Measurements from ENCODE around the gene QSOX1.

Gene QSOX1

DNA sequence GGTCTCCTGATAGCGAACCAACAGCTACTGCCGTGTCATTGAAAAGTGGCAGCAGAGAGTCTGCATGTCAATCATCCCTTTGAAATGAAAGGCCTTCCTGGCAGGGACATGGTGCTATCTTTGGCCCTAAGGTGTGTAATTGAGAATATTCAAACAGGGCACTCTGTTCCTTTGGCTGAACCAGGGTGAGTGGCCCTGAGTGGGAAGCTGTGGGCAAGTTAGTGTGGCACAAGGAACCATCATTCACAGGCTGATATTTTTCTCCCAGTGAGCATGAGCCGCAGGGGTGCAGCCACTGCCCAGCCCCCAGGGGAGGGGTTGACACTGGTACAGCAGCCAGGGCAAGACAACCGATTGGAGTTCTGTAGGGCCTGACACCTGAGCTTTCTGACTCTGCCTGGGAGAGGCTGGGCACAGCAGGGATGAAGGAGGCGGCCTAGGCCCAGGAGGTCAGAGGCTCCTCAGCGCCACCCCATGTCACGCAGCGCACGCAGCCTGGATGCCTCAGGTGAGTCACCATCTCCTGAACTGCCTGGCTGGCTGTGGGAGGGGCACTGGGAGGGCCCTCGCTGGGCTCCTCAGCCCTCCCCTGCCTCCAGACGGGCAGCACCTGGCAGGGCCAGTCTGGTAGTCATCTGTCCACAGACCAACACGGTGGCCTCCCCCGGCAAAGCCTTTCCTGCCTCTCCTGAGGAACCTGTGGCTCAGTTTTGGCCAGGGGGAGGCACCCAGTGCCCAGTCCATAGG is 13.2 kb downstream of the QSOX1 start:
- Histone ChIP-seq H3K9ac (ENCODE audit: low read length) (no peak overlapping the region), H3K4me3 (ENCODE audit: low read length) (no peak overlapping the region), H3K27ac (ENCODE audit: low read length) (no peak overlapping the region), H3K9me3 (ENCODE audit: insufficient read depth, low read length) (no peaks in the 10 kb centered on the region), H3K27me3 (ENCODE audit: low read depth, low read length) (no peaks in the 10 kb centered on the region), H3K4me1 (ENCODE audit: low read length) (no peaks in the 10 kb centered on the region), H4K20me1 (ENCODE audit: insufficient read depth, low read length) (no peaks in the 10 kb centered on the region), H2AFZ (ENCODE audit: low read depth, low read length) (no peak overlapping the region), H3K36me3 (replicated peaks; ENCODE audit: low read depth, low read length) (no peaks in the 10 kb centered on the region), H3K79me2 (ENCODE audit: low read length) (no peaks in the 10 kb centered on the region), H3K4me2 (ENCODE audit: low read length) (no peak overlapping the region)
- no peak for TF ChIP-seq EZH2phosphoT487 (IDR thresholded peaks at IDR 0.05; ENCODE audit: low read depth)
- TF ChIP-seq, protein P1, sequence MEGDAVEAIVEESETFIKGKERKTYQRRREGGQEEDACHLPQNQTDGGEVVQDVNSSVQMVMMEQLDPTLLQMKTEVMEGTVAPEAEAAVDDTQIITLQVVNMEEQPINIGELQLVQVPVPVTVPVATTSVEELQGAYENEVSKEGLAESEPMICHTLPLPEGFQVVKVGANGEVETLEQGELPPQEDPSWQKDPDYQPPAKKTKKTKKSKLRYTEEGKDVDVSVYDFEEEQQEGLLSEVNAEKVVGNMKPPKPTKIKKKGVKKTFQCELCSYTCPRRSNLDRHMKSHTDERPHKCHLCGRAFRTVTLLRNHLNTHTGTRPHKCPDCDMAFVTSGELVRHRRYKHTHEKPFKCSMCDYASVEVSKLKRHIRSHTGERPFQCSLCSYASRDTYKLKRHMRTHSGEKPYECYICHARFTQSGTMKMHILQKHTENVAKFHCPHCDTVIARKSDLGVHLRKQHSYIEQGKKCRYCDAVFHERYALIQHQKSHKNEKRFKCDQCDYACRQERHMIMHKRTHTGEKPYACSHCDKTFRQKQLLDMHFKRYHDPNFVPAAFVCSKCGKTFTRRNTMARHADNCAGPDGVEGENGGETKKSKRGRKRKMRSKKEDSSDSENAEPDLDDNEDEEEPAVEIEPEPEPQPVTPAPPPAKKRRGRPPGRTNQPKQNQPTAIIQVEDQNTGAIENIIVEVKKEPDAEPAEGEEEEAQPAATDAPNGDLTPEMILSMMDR (IDR thresholded peaks at IDR 0.05; ENCODE audit: low read depth, low read length) = no peak

- no peak overlapping the region for H3K4me2 ChIP-seq (ENCODE audit: low read length)
- no peak overlapping the region for H3K4me3 ChIP-seq (ENCODE audit: low read length)
- no peaks in the 10 kb centered on the region for H3K36me3 ChIP-seq (replicated peaks; ENCODE audit: low read depth, low read length)
- no peak overlapping the region for H3K9ac ChIP-seq (ENCODE audit: low read length)
- no peaks in the 10 kb centered on the region for H3K9me3 ChIP-seq (ENCODE audit: insufficient read depth, low read length)
- H3K4me1 ChIP-seq (ENCODE audit: low read length) = no peaks in the 10 kb centered on the region
- no peaks in the 10 kb centered on the region for H4K20me1 ChIP-seq (ENCODE audit: insufficient read depth, low read length)
- H3K79me2 ChIP-seq (ENCODE audit: low read length) = no peaks in the 10 kb centered on the region
- H2AFZ ChIP-seq (ENCODE audit: low read depth, low read length) = no peak overlapping the region
- no peak overlapping the region for H3K27ac ChIP-seq (ENCODE audit: low read length)
- no peak for TF ChIP-seq EZH2phosphoT487 (IDR thresholded peaks at IDR 0.05; ENCODE audit: low read depth)
- TF ChIP-seq, protein P1 (IDR thresholded peaks at IDR 0.05; ENCODE audit: low read depth, low read length) = peak; percentile 62
- H3K27me3 ChIP-seq (ENCODE audit: low read depth, low read length) = no peaks in the 10 kb centered on the region
Observed at GRCh38 chr1:180168786-180169639, 14.3 kb downstream of the QSOX1 start.

- no peak for TF ChIP-seq EZH2phosphoT487 (IDR thresholded peaks at IDR 0.05; ENCODE audit: low read depth)
- TF ChIP-seq, protein P1 (IDR thresholded peaks at IDR 0.05; ENCODE audit: low read depth, low read length) = no peak
- H3K9ac ChIP-seq (ENCODE audit: low read length) = no peak overlapping the region
- H3K27me3 ChIP-seq (ENCODE audit: low read depth, low read length) = no peaks in the 10 kb centered on the region
- no peaks in the 10 kb centered on the region for H3K36me3 ChIP-seq (replicated peaks; ENCODE audit: low read depth, low read length)
- H2AFZ ChIP-seq (ENCODE audit: low read depth, low read length) = no peak overlapping the region
- H3K4me2 ChIP-seq (ENCODE audit: low read length) = no peak overlapping the region
- no peak overlapping the region for H3K4me3 ChIP-seq (ENCODE audit: low read length)
- H3K4me1 ChIP-seq (ENCODE audit: low read length) = no peaks in the 10 kb centered on the region
- no peaks in the 10 kb centered on the region for H4K20me1 ChIP-seq (ENCODE audit: insufficient read depth, low read length)
- no peak overlapping the region for H3K27ac ChIP-seq (ENCODE audit: low read length)
- no peaks in the 10 kb centered on the region for H3K79me2 ChIP-seq (ENCODE audit: low read length)
- H3K9me3 ChIP-seq (ENCODE audit: insufficient read depth, low read length) = no peaks in the 10 kb centered on the region
Observed at GRCh38 chr1:180169640-180170195, 15.0 kb downstream of the QSOX1 start.

Measured in OCI-LY3 (cell line).